Activated CD4-positive, CD25-positive, alpha-beta regulatory T cell (primary cell): ENCODE results near the gene IRF2BP1.

Experiments
- DNase-seq, 4 experiments: peaks; one replicate each; lab custom pipeline; 2025; lab: John Stamatoyannopoulos, UW

The IRF2BP1 gene

GRCh38 chr19:45860359-45861259 is 25.3 kb downstream of the IRF2BP1 start:
- DNase-seq = no peak

GRCh38 chr19:45854167-45854778 is 31.7 kb downstream of the IRF2BP1 start:
- no peak for DNase-seq

DNA sequence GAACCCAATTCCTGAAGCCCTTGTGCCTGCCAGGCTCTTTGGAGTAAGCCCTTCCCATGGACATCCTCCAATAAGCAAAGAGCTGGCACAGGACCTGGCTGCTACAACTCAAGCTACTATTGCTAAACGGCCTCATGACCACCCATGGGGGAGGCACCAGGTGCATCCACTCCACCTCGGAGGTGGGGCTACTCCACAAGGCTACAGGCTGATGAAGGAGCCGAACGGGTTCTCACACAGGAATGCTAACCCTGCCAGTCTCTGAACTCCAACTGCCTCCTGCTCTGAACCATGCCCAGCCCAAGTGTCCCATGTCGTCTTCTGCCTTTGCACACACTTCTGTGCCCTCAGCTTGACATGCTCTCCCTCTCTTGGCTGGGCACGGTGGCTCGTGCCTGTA is 33.0 kb downstream of the IRF2BP1 start:
- no peak for DNase-seq

- no peak for DNase-seq
Measured at GRCh38 chr19:45852145-45852750, 33.7 kb downstream of the IRF2BP1 start.

GRCh38 chr19:45848922-45849321 is 37.0 kb downstream of the IRF2BP1 start:
- no peak for DNase-seq

DNA sequence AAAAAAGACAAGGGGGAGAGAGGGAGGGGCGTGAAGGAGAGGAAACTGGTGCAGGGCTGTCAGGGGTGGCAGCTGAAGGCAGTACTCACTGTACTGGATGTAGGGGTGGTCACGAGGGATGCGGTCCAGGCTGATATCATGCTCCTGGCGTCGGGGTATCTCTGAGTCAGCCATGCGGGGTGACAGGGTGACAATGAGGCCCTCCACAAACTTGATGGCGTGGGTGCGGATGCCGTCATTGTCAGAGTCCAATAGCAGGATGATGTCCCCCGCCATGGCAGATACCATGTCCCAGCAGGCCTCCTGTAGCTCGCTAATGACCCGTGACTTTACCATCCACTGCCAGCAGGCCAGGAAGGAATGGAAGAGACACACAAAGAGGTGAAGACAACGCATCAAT is 38.3 kb downstream of the IRF2BP1 start:
- DNase-seq = no peak

DNA sequence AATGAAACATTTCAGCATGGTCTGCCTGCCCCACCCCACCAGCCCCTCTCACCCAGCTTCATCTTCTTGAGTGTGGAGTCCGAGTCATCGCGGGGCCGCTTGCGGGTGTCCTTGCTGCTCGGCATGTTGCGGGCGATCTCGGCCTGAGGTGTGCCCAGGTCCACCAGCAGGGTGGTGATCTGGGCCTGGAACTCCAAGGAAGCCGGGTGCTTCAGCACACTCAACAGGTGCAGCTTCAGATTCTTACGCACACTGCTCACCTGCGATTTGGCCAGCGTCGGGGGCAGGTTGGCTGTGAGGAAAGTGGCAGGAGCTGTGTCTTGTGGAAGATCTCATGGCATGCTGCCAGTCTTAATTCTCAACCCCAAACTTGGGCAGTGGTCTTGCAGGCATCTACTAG is 43.7 kb downstream of the IRF2BP1 start:
- no peak for DNase-seq

DNA sequence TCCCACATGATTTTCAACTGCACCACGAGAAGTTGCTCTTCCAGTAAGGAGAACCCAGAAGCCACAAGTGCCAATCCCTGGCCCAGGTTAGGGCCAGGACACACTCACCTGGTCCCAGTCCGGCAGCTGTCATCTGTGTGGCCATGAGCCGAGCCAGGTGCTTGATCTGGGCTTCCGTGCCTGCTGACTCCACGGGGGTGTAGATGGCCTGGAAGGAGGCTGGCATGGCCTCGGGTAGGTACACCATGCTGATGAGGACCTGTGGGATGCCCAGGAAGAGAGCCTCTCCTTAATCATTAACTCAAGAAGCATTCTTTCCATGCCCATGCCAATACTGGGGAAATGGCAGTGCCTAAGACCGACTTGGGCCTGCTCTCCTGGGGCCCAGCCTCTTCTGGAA is 51.0 kb downstream of the IRF2BP1 start:
- no peak for DNase-seq
